Adrenal gland (tissue), 5 donors: ENCODE data around the gene CDC42SE1.

Source experiments
- POLR2A ChIP-seq, 2 donors: fragments of 450-650 bp; IDR thresholded peaks; one replicate each; pipeline ENCODE4 v1.6.1; 2017; ENCODE audit warnings: antibody characterized with exemption in 2 of 2, mild to moderate bottlenecking in 2 of 2, moderate library complexity in 1 of 2
- TF ChIP-seq, protein P1 (sequence below), 6 experiments: fragments of 450-650 bp in 4 of 6; fragments of 200-600 bp in 2 of 6; sonication (generic) in 1 of 6; IDR thresholded peaks; 1 replicate in 5 of 6; 2 replicates in 1 of 6; pipeline versions ENCODE4 v1.5.1 to v1.8.0; 2016 to 2021; ENCODE audit warnings: antibody characterized with exemption in 6 of 6, mild to moderate bottlenecking in 2 of 6, moderate library complexity in 1 of 6
- donor health status: DM: no; HTN: no; CAD: no.

DNA sequence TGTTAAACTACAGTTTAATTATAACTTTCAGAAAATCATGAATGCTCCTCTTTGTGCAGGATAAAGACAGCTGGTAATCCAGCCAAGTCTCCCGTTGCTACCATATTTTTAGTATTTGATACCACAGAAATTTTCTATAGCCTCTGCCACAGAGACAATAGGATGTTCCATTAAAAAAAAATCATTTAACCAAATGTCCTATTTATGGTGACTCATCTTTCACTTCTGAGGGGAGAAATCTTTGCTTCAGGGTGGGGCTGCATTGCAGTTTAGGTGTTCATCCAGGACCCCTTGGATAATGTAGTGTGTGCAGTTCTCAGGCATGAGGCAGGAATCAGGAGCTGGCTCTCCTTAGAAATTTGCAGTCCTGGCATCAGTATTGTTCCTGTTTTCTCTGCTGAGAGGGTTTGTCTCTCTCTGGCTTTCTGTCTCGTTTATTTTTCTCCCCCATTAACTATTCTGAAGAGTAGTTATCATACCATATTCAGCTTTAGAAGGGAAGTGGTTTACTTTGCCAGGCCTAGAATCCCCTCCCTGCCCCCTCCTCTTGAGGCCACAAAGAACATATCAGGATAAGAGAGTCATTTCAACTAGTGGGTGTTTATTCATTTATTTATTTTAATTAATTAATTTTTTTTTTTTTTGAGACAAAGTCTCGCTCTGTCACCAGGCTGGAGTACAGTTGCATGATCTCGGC, 48.1 kb downstream of the CDC42SE1 start:
- TF ChIP-seq, protein P1, sequence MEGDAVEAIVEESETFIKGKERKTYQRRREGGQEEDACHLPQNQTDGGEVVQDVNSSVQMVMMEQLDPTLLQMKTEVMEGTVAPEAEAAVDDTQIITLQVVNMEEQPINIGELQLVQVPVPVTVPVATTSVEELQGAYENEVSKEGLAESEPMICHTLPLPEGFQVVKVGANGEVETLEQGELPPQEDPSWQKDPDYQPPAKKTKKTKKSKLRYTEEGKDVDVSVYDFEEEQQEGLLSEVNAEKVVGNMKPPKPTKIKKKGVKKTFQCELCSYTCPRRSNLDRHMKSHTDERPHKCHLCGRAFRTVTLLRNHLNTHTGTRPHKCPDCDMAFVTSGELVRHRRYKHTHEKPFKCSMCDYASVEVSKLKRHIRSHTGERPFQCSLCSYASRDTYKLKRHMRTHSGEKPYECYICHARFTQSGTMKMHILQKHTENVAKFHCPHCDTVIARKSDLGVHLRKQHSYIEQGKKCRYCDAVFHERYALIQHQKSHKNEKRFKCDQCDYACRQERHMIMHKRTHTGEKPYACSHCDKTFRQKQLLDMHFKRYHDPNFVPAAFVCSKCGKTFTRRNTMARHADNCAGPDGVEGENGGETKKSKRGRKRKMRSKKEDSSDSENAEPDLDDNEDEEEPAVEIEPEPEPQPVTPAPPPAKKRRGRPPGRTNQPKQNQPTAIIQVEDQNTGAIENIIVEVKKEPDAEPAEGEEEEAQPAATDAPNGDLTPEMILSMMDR (IDR thresholded peaks at IDR 0.05): no peak
- no peak for TF ChIP-seq POLR2A (IDR thresholded peaks at IDR 0.05)
